ENCODE data around the gene ERAL1. TPM values are rescaled to one million over a fixed set of nuclear protein-coding genes. Genes with fewer than 3 reads are reported as not detected.
A peak's percentile ranks its signal among the peaks of the same experiment; 100 is the strongest.
"Not testable (repeated sequence)": the region's sequence is repeated elsewhere in the genome, so short reads cannot be mapped to it uniquely, and the experiment has no call there.

ERAL1 gene
- total and polyA plus RNA-seq, 2 donors (not counting 1 experiment from before 2014, with no cell fraction given) = 25.4 to 39.0 TPM

GRCh38 chr17:28843816-28844148 is 11.0 kb upstream of the ERAL1 start:
- Histone ChIP-seq H2AFZ (ENCODE audit: low read length) (no peak overlapping the region), H3K36me3 (ENCODE audit: control insufficient read depth, insufficient read depth, low read length) (no peaks in the 10 kb centered on the region), H3K4me3 (replicated peaks in 1 of 4; ENCODE audit: control extremely low read depth in 1 of 4, insufficient read depth in 1 of 4, low read depth in 3 of 4, low read length in 4 of 4) (no peak overlapping the region), H3K27me3 (ENCODE audit: control insufficient read depth, insufficient read depth, low read length) (no peaks in the 10 kb centered on the region), H3K4me2 (ENCODE audit: extremely low read depth, insufficient read depth, low read length) (no peak overlapping the region), H3K27ac (ENCODE audit: insufficient read depth, low read length) (no peak overlapping the region), H3K9ac (ENCODE audit: insufficient read depth, low read length) (no peak overlapping the region), H3K9me3 (ENCODE audit: control insufficient read depth, insufficient read depth, low read depth, low read length) (no peaks in the 10 kb centered on the region), H4K20me1 (ENCODE audit: control insufficient read depth, extremely low read depth, insufficient read depth, low read length) (no peaks in the 10 kb centered on the region), H3K4me1 (ENCODE audit: control insufficient read depth, extremely low read depth, insufficient read depth, low read length) (no peaks in the 10 kb centered on the region), H3K79me2 (ENCODE audit: control insufficient read depth, insufficient read depth, low read length) (peaks cover 23% of the 10 kb centered on the region)
- no peak for TF ChIP-seq EZH2 (IDR thresholded peaks at IDR 0.05; ENCODE audit: low read length, missing control alignments)
- TF ChIP-seq CTCF (conservative IDR thresholded peaks at IDR 0.05 in 1 of 2, IDR thresholded peaks at IDR 0.05 in 1 of 2; ENCODE audit: low read depth in 1 of 2, low read length in 2 of 2) = no peak
- no peak for DNase-seq (ENCODE audit: low read depth in 2 of 2)

- Histone ChIP-seq H3K79me2 (ENCODE audit: control insufficient read depth, insufficient read depth, low read length) (peaks cover 12% of the 10 kb centered on the region), H4K20me1 (ENCODE audit: control insufficient read depth, extremely low read depth, insufficient read depth, low read length) (no peaks in the 10 kb centered on the region), H3K27me3 (ENCODE audit: control insufficient read depth, insufficient read depth, low read length) (no peaks in the 10 kb centered on the region), H3K4me3 (replicated peaks in 1 of 4; ENCODE audit: control extremely low read depth in 1 of 4, insufficient read depth in 1 of 4, low read depth in 3 of 4, low read length in 4 of 4) (no peak overlapping the region), H3K27ac (ENCODE audit: insufficient read depth, low read length) (no peak overlapping the region), H3K9me3 (ENCODE audit: control insufficient read depth, insufficient read depth, low read depth, low read length) (no peaks in the 10 kb centered on the region), H2AFZ (ENCODE audit: low read length) (no peak overlapping the region), H3K4me2 (ENCODE audit: extremely low read depth, insufficient read depth, low read length) (no peak overlapping the region), H3K36me3 (ENCODE audit: control insufficient read depth, insufficient read depth, low read length) (no peaks in the 10 kb centered on the region), H3K4me1 (ENCODE audit: control insufficient read depth, extremely low read depth, insufficient read depth, low read length) (no peaks in the 10 kb centered on the region), H3K9ac (ENCODE audit: insufficient read depth, low read length) (no peak overlapping the region)
- no peak for DNase-seq (ENCODE audit: low read depth in 2 of 2)
- no peak for TF ChIP-seq CTCF (conservative IDR thresholded peaks at IDR 0.05 in 1 of 2, IDR thresholded peaks at IDR 0.05 in 1 of 2; ENCODE audit: low read depth in 1 of 2, low read length in 2 of 2)
- no peak for TF ChIP-seq EZH2 (IDR thresholded peaks at IDR 0.05; ENCODE audit: low read length, missing control alignments)
Measured at GRCh38 chr17:28846231-28846630, 8.6 kb upstream of the ERAL1 start.

DNA sequence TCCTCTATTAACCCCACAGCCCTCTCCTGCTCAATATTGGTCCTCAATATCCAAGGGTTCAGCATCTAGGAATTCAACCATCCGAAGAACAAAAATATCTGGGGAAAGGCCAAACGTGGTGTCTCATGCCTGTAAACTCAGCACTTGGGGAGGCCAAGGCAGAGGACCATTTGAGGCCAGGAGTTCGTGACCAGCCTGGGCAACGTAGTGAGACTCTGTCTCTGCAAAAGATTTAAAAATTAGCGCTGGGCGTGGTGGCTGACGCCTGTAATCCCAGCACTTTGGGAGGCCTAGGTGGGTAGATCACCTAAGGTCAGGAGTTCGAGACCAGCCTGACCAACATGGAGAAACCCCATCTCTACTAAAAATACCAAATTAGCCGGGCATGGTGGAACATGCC is 8.1 kb upstream of the ERAL1 start:
- H3K4me1 ChIP-seq (ENCODE audit: control insufficient read depth, extremely low read depth, insufficient read depth, low read length); DNase-seq (ENCODE audit: low read depth in 2 of 2); H3K79me2 ChIP-seq (ENCODE audit: control insufficient read depth, insufficient read depth, low read length); H3K4me2 ChIP-seq (ENCODE audit: extremely low read depth, insufficient read depth, low read length); H4K20me1 ChIP-seq (ENCODE audit: control insufficient read depth, extremely low read depth, insufficient read depth, low read length); H3K4me3 ChIP-seq (replicated peaks in 1 of 4; ENCODE audit: control extremely low read depth in 1 of 4, insufficient read depth in 1 of 4, low read depth in 3 of 4, low read length in 4 of 4); H3K36me3 ChIP-seq (ENCODE audit: control insufficient read depth, insufficient read depth, low read length); H3K9ac ChIP-seq (ENCODE audit: insufficient read depth, low read length); H3K27me3 ChIP-seq (ENCODE audit: control insufficient read depth, insufficient read depth, low read length); H2AFZ ChIP-seq (ENCODE audit: low read length); H3K27ac ChIP-seq (ENCODE audit: insufficient read depth, low read length); H3K9me3 ChIP-seq (ENCODE audit: control insufficient read depth, insufficient read depth, low read depth, low read length): not testable (repeated sequence)

DNA sequence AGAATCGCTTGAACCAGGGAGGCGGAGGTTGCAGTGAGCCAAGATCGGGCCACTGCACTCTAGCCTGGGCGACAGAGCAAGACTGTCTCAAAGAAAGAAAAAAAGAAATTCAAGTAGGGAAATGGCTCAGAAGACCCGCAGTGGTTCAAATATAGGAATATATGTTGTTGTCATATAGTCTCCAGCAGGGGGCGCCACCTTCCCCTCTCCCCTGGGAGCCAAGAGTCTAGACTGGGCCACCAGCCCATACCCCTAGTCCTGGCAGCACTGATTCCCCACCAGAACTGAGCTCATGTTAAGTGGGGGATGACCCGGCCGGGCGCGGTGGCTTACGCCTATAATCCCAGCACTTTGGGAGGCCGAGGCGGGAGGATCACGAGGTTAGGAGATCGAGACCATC is 6.1 kb upstream of the ERAL1 start:
- not testable (repeated sequence) for H4K20me1 ChIP-seq (ENCODE audit: control insufficient read depth, extremely low read depth, insufficient read depth, low read length); H3K27me3 ChIP-seq (ENCODE audit: control insufficient read depth, insufficient read depth, low read length); H3K4me2 ChIP-seq (ENCODE audit: extremely low read depth, insufficient read depth, low read length); H3K9me3 ChIP-seq (ENCODE audit: control insufficient read depth, insufficient read depth, low read depth, low read length); H3K4me3 ChIP-seq (replicated peaks in 1 of 4; ENCODE audit: control extremely low read depth in 1 of 4, insufficient read depth in 1 of 4, low read depth in 3 of 4, low read length in 4 of 4); H3K4me1 ChIP-seq (ENCODE audit: control insufficient read depth, extremely low read depth, insufficient read depth, low read length); H3K36me3 ChIP-seq (ENCODE audit: control insufficient read depth, insufficient read depth, low read length); H3K79me2 ChIP-seq (ENCODE audit: control insufficient read depth, insufficient read depth, low read length); DNase-seq (ENCODE audit: low read depth in 2 of 2); H3K27ac ChIP-seq (ENCODE audit: insufficient read depth, low read length); H2AFZ ChIP-seq (ENCODE audit: low read length); H3K9ac ChIP-seq (ENCODE audit: insufficient read depth, low read length)
- TF ChIP-seq CTCF (conservative IDR thresholded peaks at IDR 0.05 in 1 of 2, IDR thresholded peaks at IDR 0.05 in 1 of 2; ENCODE audit: low read depth in 1 of 2, low read length in 2 of 2) = peak; percentile 7 to 35

All from fibroblast of lung (primary cell).